KG1 (cell line): ENCODE data around the gene AK2.
A peak's percentile ranks its signal among the peaks of the same experiment; 100 is the strongest.

Experiments
- DNase-seq: peaks from one replicate; lab custom pipeline; 2025; lab: John Stamatoyannopoulos, UW

Gene AK2

DNA sequence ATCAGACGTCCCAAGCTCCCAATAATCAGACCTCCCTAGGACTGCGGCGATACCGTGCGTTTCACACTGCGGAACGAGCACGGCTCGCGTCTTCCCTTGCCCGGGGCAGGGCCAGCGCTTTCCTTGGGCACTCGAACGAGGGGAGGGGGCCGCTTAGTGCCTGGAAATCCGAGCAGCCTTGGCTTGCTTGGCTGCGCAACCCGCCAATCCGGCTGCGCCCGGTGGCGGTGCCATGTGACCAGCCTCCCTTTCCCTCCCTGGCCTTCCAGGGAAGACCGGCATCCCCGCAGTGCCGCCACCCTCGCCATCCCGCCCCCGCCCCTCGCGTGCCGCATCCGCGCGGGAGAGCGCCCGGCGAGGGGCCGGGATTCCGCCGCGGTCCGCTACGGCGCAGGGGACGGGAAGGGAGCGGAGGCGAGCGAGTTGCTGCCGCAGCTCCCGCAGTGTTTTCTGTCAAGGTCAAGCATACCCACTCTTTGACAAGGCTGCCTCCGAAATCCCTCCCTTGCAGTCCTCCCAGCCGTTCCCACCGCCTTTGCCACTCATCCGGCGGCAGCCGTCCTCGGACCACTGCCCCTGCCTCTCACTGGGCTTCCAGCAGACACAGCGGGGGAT, 63.8 kb downstream of the AK2 start:
- no peak for DNase-seq

DNA sequence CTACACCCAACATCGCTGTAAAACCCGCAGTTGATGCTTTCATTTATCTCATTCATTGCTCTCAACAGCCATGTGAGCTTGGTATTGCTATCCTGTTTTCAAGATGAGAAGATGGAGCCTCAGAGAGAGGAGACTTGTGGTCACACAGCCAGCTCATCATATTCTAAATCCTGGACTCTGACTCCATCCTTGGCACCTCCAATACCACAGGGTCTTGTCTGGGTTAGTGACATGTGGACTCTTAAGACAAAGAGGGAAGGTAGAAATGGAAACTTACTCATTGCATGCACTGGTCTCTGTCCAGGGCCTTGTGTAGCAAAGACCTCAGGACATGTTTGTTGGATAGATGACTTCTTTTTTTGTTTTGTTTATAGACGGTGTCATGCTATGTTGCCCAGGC, 65.1 kb downstream of the AK2 start:
- no peak for DNase-seq

DNA sequence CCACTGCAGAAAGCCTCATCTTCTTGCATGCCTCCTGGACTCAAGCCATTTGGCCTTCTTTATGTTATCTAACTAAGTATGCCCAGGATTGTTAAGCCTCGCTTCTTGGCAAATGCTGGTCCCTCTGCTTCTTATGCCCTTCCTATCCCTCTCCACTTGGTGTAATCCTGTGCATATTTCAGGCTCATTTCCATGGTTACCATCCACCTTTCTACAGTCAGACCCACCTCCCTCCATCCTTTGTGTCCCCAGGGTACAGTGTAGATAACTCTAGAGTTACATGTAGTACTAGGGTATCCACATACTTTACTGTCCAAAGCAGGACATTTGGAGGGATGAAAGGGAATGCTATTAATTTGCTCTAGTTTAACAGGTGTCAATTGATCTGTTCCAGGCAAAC, 65.5 kb downstream of the AK2 start:
- no peak for DNase-seq

- DNase-seq = no peak
Observed at GRCh38 chr1:32969566-32969965, 67.1 kb downstream of the AK2 start.

GRCh38 chr1:32967888-32968568, 68.7 kb downstream of the AK2 start:
- DNase-seq = no peak

DNA sequence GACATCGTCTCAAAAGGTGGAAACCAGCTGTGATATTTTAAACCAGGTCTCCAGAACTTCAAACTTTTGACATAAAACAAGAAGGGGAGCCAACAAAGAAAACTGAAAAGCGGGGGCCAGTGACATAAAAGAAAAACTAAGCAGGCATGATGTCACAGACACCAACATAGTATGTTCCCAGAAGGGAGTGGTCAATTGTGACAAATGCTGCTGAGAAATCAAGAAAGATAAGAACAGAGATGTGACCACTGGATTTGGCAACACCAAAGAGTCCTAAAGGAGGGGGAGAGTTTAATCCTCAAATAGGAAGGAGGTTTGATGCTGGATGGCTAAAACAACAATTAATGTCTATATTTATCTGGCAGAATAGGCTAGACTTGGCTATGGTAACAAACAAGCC, 69.8 kb downstream of the AK2 start:
- DNase-seq = no peak

- DNase-seq = no peak
Observed at GRCh38 chr1:32965251-32965747, 71.4 kb downstream of the AK2 start.

GRCh38 chr1:32964461-32965250, 72.0 kb downstream of the AK2 start, which contains the start of gene RNF19B:
RNF19B (minus strand) TSS chr1:32964809; CDS start chr1:32964685, 124 bp downstream.
- DNase-seq = peak; percentile 79

- DNase-seq = no peak
Observed at GRCh38 chr1:32963746-32964460, 72.8 kb downstream of the AK2 start.

DNA sequence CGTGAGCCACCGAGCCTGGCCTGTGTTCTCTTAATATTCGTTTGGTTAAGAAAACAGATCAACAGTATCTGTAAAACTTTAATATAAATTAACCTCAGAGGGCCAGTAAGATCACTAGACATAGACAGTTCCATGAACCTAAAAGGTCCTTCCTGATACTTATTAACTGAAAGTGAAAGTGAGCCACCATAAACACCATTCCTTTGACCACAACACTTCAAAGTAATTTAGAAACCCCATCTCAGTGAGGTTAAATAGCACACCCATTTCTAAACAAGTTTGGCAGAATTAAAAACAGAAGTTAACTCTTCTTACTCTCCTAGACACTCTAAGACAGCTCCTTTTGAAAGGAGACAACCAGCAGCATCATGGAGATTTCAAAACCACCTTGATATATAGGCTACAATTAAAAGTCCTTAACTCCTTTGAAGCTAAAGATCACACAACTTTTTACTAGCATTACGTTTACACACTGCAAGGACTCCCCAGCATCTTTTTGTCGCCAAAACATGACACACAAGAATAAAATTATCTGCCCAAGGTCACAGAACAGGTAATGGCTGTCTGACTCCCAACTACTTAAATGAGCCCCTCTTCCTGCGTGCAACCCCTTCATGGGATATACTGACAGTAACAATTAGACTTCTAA, 74.3 kb downstream of the AK2 start:
- no peak for DNase-seq

DNA sequence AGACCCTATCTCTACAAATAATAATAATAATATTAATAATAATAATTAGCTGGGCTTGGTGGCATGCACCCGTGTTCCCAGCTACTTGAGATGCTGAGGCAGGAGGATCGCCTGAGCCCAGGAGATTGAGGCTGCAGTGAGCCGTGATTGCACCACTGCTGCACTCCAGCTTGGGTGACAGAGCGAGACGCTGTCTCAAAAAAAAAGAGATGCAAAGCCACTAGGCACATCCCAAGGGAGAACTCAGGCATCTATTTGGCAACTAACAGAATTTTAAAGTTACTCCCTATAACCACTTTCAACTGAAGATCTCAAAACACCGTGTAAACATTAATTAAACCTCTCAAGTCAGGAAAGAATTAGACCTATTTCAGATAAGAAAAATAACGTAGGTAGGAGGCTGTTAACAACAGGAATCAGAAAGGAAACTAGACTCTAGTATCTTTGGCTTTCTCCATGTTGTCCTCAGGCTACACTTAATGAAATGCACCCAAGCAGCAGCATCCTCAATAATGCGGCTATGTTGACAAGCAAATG, 75.8 kb downstream of the AK2 start:
- DNase-seq = no peak

GRCh38 chr1:32960342-32960741, 76.3 kb downstream of the AK2 start:
- DNase-seq = no peak

DNA sequence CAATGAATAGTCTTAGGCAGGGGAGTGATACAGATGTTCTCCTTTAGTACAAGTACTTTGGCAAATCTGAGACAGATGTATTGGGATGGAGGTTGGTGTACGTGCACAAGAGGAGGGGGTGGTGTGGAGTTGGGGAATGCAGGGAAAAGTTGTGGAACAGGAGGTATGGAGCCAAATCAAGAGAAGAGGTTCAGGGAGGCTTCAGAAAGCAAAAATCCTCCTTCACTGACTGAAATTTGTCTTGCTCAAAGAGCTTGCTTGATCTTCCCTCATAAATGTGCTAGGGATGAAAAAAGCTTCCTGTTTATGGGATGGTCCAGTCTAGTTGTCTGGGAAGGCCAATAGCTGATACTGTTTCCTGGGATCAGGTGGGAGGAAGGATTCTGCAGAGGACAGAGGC, 77.9 kb downstream of the AK2 start:
- no peak for DNase-seq
